Measurements from ENCODE around the gene CCDC85C. TPM values are rescaled to one million over a fixed set of nuclear protein-coding genes. Genes with fewer than 3 reads are reported as not detected.

CCDC85C gene
- total and polyA plus RNA-seq, 2 of the 8 experiments (the other 6 are each of a cell fraction or from before 2014, with no cell fraction given) = 16.8 to 35.8 TPM

GRCh38 chr14:99524091-99524661 lies 79.8 kb downstream of the CCDC85C start:
- Histone ChIP-seq H3K36me3 (ENCODE audit: control insufficient read depth in 2 of 4, insufficient read depth in 4 of 4, low read length in 3 of 4) (no peaks in the 10 kb centered on the region; a peak in 1 of 8 replicates), H3K79me1 (ENCODE audit: low read depth, low read length) (peaks cover 13% of the 10 kb centered on the region), H4K8ac (ENCODE audit: extremely low read depth, insufficient read depth, low read length) (no peak overlapping the region), H3K4me3 (ENCODE audit: extremely low read depth in 1 of 4, insufficient read depth in 2 of 4, low read depth in 3 of 4, low read length in 4 of 4) (no peak overlapping the region), H3K4me2 (ENCODE audit: insufficient read depth in 1 of 2, low read depth in 2 of 2, low read length in 2 of 2) (peak overlapping the region; percentile 30 to 31), H4K91ac (replicated peaks; ENCODE audit: insufficient read length, low read length) (peak overlapping the region; percentile 93), H3K9ac (replicated peaks in 1 of 4; ENCODE audit: extremely low read depth in 1 of 4, low read depth in 3 of 4, low read length in 3 of 4) (0 out of 7 replicates have a peak overlapping the region, but pooled peaks of 1 of the 4 experiments have one; percentile 27), H2BK120ac (replicated peaks; ENCODE audit: low read depth, low read length) (peak overlapping the region; percentile 69), H2BK20ac (ENCODE audit: low read length) (0 out of 2 replicates have a peak overlapping the region, but pooled peaks have one; percentile 80), H2AK5ac (ENCODE audit: low read depth, low read length) (0 out of 2 replicates have a peak overlapping the region, but pooled peaks have one; percentile 24), H3K23me2 (ENCODE audit: low read depth, low read length) (0 out of 2 replicates have a peak, but pooled peaks cover 2% of the 10 kb centered on the region), H3K4ac (replicated peaks; ENCODE audit: insufficient read length, low read depth, low read length) (peak overlapping the region; percentile 57), H2AFZ (ENCODE audit: low read length) (no peak overlapping the region), H2BK12ac (ENCODE audit: low read depth, low read length) (0 out of 2 replicates have a peak overlapping the region, but pooled peaks have one; percentile 55), H3K27me3 (replicated peaks in 1 of 4; ENCODE audit: control insufficient read depth in 3 of 4, extremely low read depth in 1 of 4, insufficient read depth in 3 of 4, low read length in 3 of 4) (no peaks in the 10 kb centered on the region), H3K9me3 (ENCODE audit: insufficient read depth in 2 of 2, low read depth in 1 of 2, low read length in 1 of 2) (no peaks in the 10 kb centered on the region), H3K14ac (ENCODE audit: insufficient read length) (no peak overlapping the region), H2BK5ac (ENCODE audit: low read depth, low read length) (peak overlapping the region; percentile 63; the same call in 1 of the 2 replicates), H2BK15ac (ENCODE audit: low read length) (peak overlapping the region; percentile 72; the same call in 1 of the 2 replicates), H4K20me1 (replicated peaks in 1 of 2; ENCODE audit: control insufficient read depth in 1 of 2, insufficient read depth in 2 of 2, low read length in 2 of 2) (no peaks in the 10 kb centered on the region), H3K4me1 (replicated peaks in 1 of 4; ENCODE audit: control insufficient read depth in 3 of 4, insufficient read depth in 4 of 4, low read length in 3 of 4) (peaks cover 11 to 49% (median 37%) of the 10 kb centered on the region in 4 experiments), H3K18ac (ENCODE audit: extremely low read depth, low read length) (peak overlapping the region; percentile 93), H4K5ac (ENCODE audit: insufficient read length, low read depth, low read length) (peak overlapping the region; percentile 32), H3K56ac (replicated peaks; ENCODE audit: insufficient read length, low read depth, low read length) (no peak overlapping the region), H3K23ac (ENCODE audit: insufficient read length) (no peak overlapping the region), H3K79me2 (ENCODE audit: control insufficient read depth in 1 of 2, insufficient read depth in 2 of 2, low read length in 2 of 2) (peaks cover 0 to 4% of the 10 kb centered on the region in 2 experiments; a peak in 1 of 4 replicates), H3K27ac (ENCODE audit: low read depth, low read length) (no peak overlapping the region)
- no peak for DNase-seq (ENCODE audit: low read depth in 1 of 2, low spot score in 2 of 2)
- FAIRE-seq = no peak
- ChIA-PET POLR2A (ENCODE audit: partially characterized antibody) (interaction anchor here (0.7 to 1.4 kb wide), 6 partner anchors 9 to 79 kb away, joined by 3 to 5 read pairs (median 3); partner anchors contain the start of genes CCDC85C, CCNK and SETD3), CTCF (ENCODE audit: partially characterized antibody) (interaction anchor here (0.6 to 6.5 kb wide), 27 partner anchors 12 to 164 kb away, joined by 3 to 40 read pairs (median 4); partner anchors contain the start of genes CCNK and SETD3)
- TF ChIP-seq, protein P1, sequence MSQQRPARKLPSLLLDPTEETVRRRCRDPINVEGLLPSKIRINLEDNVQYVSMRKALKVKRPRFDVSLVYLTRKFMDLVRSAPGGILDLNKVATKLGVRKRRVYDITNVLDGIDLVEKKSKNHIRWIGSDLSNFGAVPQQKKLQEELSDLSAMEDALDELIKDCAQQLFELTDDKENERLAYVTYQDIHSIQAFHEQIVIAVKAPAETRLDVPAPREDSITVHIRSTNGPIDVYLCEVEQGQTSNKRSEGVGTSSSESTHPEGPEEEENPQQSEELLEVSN (IDR thresholded peaks at IDR 0.05) = peak; percentile 75
- no peak for TF ChIP-seq CTCF (IDR thresholded peaks at IDR 0.05; ENCODE audit: control extremely low read depth in 1 of 3, insufficient read depth in 1 of 3, low read depth in 1 of 3, low read length in 3 of 3)
- no peak for TF ChIP-seq RFX5 (IDR thresholded peaks at IDR 0.05; ENCODE audit: borderline replicate concordance, low read depth, low read length)
- no peak for TF ChIP-seq EP300 (IDR thresholded peaks at IDR 0.05; ENCODE audit: borderline replicate concordance in 1 of 2, low read depth in 2 of 2, low read length in 2 of 2)
- TF ChIP-seq, protein P2, sequence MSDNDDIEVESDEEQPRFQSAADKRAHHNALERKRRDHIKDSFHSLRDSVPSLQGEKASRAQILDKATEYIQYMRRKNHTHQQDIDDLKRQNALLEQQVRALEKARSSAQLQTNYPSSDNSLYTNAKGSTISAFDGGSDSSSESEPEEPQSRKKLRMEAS (IDR thresholded peaks at IDR 0.05) = peak; percentile 90
- 44% methylated on average over 15 of the region's 16 CpGs; no CpG with 5 or more reads in 1 of the 2 experiments for WGBS, 2 experiments (ENCODE audit: extremely low coverage in 1 of 2, insufficient coverage in 1 of 2, insufficient read length in 1 of 2, insufficient replicate concordance in 2 of 2, low coverage in 1 of 2, low lambda C conversion rate in 2 of 2, missing lambda C conversion rate in 1 of 2)

Measured in H1 (cell line).